OCI-LY1 (cell line): Measurements from ENCODE around the gene CACNA2D3.

ENCODE experiments used
- CTCF ChIP-seq: fragments of 200-600 bp; sonication (generic), shearing (Covaris generic); IDR thresholded peaks from 2 replicates; pipeline ENCODE4 v1.5.1; 2017; ENCODE audit warnings: mild to moderate bottlenecking, antibody characterized with exemption, low read length, moderate library complexity, mixed read lengths
- EZH2 ChIP-seq: fragments of 200-600 bp; sonication (generic), shearing (Covaris generic); IDR thresholded peaks from 2 replicates; pipeline ENCODE4 v1.8.0; 2017; ENCODE audit warnings: borderline replicate concordance, mixed run types, mild to moderate bottlenecking, antibody characterized with exemption, low read length, moderate library complexity, mixed read lengths

GRCh38 chr3:54863786-54864185 is 741.4 kb downstream of the CACNA2D3 start:
- TF ChIP-seq CTCF: no peak
- no peak for TF ChIP-seq EZH2
